ENCODE measurements around the gene COX6A2. TPM values are rescaled to one million over a fixed set of nuclear protein-coding genes. Genes with fewer than 3 reads are reported as not detected.

Gene COX6A2
- total RNA-seq, 1 donor from 2014 or later = not detected

DNA sequence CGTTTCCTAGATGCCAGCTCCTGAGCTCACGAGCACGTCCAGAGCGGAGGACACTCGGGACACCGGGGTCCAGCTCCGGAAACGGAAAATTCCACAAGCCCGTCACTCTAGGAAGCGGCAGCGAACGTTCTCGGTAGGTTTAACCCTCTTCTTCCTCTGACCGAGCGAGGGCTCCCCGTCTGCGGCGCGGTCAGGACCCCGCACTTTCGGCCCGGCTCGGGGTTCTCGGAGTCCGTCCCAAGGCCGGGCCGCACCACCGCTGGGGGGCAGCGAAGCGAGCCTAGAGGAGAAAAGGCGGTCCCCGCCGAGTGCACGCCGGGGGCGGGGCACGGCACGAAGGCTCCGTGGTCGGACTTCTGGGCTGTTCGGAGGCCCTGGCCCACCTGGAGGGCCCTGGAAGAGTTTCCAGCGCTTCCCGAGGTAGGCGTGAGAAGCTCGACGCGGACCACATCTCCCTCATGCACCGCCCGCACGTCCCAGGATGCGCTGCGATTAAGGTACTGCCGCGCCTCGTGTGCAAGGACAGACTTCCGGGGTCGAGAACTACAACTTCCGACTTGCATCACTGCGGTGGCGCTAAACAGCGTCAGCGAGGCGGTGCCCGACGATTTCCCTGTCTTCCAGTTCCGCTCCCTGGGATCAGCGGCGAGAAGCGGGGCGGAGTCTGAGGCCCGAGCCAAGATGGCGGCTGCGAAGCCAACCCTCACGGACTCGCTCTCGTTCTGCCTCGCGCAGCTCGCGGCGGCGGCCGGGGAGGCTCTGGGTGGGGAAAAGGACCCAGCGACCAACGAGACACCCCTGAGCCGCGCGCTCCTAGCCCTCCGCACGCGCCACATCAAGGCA lies 30.9 kb upstream of the COX6A2 start, which contains the start of gene ARMC5:
TSS of gene ARMC5 (plus strand) at position 658 of the 843 bp plus-strand sequence. CDS start at position 682, 24 bp downstream.
- peak within 1 kb of the TSS; percentile 91 for H3K4me3 Mint-ChIP-seq
- DNase-seq (peak; percentile 93), ATAC-seq (ENCODE audit: low read depth) (peak; percentile 75)
- intact Hi-C loops (cut with micrococcal nuclease) = loop anchor here (1.0 to 5.0 kb wide), 14 partner anchors 16 to 584 kb away; partner anchors contain the start of genes FUS, KAT8, RUSF1 and SETD1A
- POLR2A ChIA-PET = interaction anchor here (0.5 to 3.7 kb wide), 40 partner anchors 10 to 809 kb away, joined by 3 to 35 read pairs (median 4); partner anchors contain the start of genes CTF1, FUS, KAT8 and PHKG2
- H3K9me3 Mint-ChIP-seq = no peaks in the 10 kb centered on the region
- peaks cover 50% of the 10 kb centered on the region for H3K4me1 Mint-ChIP-seq
- TF ChIP-seq, protein P1, sequence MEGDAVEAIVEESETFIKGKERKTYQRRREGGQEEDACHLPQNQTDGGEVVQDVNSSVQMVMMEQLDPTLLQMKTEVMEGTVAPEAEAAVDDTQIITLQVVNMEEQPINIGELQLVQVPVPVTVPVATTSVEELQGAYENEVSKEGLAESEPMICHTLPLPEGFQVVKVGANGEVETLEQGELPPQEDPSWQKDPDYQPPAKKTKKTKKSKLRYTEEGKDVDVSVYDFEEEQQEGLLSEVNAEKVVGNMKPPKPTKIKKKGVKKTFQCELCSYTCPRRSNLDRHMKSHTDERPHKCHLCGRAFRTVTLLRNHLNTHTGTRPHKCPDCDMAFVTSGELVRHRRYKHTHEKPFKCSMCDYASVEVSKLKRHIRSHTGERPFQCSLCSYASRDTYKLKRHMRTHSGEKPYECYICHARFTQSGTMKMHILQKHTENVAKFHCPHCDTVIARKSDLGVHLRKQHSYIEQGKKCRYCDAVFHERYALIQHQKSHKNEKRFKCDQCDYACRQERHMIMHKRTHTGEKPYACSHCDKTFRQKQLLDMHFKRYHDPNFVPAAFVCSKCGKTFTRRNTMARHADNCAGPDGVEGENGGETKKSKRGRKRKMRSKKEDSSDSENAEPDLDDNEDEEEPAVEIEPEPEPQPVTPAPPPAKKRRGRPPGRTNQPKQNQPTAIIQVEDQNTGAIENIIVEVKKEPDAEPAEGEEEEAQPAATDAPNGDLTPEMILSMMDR (IDR thresholded peaks at IDR 0.05) = no peak
- peak within 1 kb of the TSS; percentile 98 for H3K27ac Mint-ChIP-seq
- H3K27me3 Mint-ChIP-seq = no peaks in the 10 kb centered on the region
- CTCF ChIA-PET = interaction anchor here (1.0 to 1.2 kb wide), 3 partner anchors 15 to 475 kb away, joined by 3 to 4 read pairs (median 4); partner anchors contain the start of gene ZNF267
- peaks cover 29% of the 10 kb centered on the region for H3K36me3 Mint-ChIP-seq (ENCODE audit: low read depth)

DNA sequence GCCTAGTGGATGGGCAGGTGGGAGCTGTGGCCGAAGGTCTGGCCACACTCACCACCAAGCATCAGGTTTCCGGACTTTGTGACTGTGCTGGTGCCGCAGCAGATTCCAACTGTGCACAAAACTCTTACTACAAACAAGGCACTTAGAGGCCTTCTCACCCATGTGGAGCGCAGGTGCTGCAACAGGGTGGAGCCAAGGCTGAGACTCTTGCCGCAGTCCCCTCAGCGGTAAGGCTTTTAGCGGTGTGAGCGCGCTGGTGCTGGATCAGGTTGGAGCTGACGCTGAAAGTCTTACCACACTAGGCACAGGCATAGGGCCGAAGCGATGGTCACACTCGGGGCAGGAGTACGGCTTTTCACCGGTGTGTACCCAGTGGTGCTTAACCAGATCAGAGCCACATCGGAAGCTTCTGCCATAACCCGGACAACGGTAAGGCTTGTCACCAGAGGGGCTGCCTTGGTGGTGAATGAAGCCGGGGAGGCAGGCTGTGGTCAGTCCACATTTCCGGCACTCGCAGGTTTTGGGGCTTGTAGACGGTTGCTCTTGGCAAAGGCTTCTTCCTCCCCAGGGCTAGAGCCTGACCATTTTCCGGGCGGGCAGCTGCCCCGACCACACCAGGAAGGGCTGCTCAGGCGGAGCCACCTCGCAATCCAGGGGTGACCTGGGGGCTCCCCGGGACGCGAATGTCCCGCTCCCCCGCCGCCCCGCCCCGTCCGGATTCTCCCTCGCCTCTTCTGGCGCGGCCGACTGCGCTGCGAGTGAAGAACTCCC lies 30.1 kb upstream of the COX6A2 start:
- H3K36me3 Mint-ChIP-seq (ENCODE audit: low read depth) = peaks cover 24% of the 10 kb centered on the region
- TF ChIP-seq, protein P1 (IDR thresholded peaks at IDR 0.05) = no peak
- DNase-seq = peak; percentile 45
- H3K9me3 Mint-ChIP-seq = no peaks in the 10 kb centered on the region
- intact Hi-C loops (cut with micrococcal nuclease) = loop anchor here (2.0 to 5.0 kb wide), 4 partner anchors 15 to 341 kb away; partner anchors contain the start of genes KAT8 and ZNF843
- no peaks in the 10 kb centered on the region for H3K27me3 Mint-ChIP-seq
- ChIA-PET CTCF (interaction anchor here (1.0 to 1.3 kb wide), 4 partner anchors 13 to 474 kb away, joined by 3 to 4 read pairs (median 4); partner anchors contain the start of gene ZNF267), POLR2A (interaction anchor here (0.6 to 3.7 kb wide), 28 partner anchors 11 to 1274 kb away, joined by 3 to 35 read pairs (median 5); partner anchors contain the start of genes FUS, KAT8, PHKG2 and PRR14)
- peaks cover 54% of the 10 kb centered on the region for H3K4me1 Mint-ChIP-seq
- H3K27ac Mint-ChIP-seq = peak overlapping the region; percentile 98
- no peak for ATAC-seq (ENCODE audit: low read depth)
- H3K4me3 Mint-ChIP-seq = peak overlapping the region; percentile 91

DNA sequence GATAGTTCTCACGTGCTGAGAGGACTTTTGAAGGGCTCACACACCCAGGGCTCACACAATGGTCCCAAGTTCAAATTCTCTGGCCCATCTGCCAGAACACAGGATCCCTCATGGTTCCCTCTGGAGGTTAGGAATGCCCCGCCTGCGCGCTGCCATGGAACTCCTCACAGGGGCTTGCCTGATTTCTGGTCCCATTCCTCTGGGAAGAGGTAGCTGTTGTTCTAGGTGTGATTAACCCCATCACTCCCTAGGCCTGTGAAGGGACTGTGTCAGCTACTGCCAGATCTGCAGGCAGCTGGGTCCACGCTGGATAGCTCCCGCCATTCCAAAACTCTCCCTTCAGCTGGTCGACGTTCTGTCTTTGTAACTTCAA lies 28.8 kb upstream of the COX6A2 start:
- ATAC-seq (ENCODE audit: low read depth) (no peak), DNase-seq (no peak)
- intact Hi-C loops (cut with micrococcal nuclease) = loop anchor here (5.0 kb wide), 2 partner anchors 240 to 255 kb away; a partner anchor contains a TSS
- no peak overlapping the region for H3K27ac Mint-ChIP-seq
- CTCF ChIA-PET = no interaction called here
- peaks cover 54% of the 10 kb centered on the region for H3K4me1 Mint-ChIP-seq
- TF ChIP-seq, protein P1 (IDR thresholded peaks at IDR 0.05) = no peak
- peak overlapping the region; percentile 19 for H3K4me3 Mint-ChIP-seq
- H3K27me3 Mint-ChIP-seq = no peaks in the 10 kb centered on the region
- POLR2A ChIA-PET = interaction anchor here (1.2 to 1.6 kb wide), 2 partner anchors 256 to 339 kb away, joined by 3 to 7 read pairs; partner anchors contain the start of gene KAT8
- H3K36me3 Mint-ChIP-seq (ENCODE audit: low read depth) = peaks cover 16% of the 10 kb centered on the region
- no peaks in the 10 kb centered on the region for H3K9me3 Mint-ChIP-seq

DNA sequence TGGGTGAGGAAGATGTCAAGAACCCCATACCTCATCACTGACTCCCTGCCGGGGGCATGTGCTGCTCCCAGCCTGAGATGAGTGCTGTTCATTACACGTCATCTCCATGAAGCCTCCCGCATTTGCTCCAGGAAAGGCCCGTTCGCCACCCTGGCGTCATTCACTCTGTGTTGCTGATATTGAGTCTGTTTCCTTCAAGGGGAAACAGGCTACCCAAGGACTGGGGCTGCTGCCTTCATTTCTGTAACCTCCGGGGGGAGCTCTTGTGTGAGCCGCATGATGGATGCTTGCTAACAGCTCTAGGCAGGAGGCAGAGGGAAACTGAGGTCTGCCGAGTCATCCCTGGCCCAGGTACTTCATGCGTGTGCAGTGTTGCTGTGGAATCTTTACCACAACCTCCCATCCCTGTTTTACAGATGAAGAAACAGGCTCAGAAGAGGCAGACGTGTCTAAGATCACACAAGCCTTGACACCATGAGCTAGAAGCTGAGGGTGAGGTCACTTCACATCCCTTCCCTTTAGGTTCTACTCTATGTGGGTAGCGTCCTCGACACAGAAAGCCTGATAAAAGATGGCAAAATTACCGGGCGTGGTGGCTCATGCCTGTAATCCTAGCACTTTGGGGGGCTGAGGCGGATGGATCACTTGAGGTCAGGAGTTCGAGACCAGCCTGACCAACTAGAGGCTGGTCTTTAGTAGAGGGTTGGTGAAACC lies 27.6 kb upstream of the COX6A2 start:
- POLR2A ChIA-PET = interaction anchor here (0.6 kb wide), 1 partner anchor 53 kb away, joined by 3 read pairs; the partner anchor contains the start of gene RUSF1
- CTCF ChIA-PET = interaction anchor here (1.0 kb wide), 1 partner anchor 471 kb away, joined by 3 read pairs; the partner anchor contains the start of gene HSD3B7
- Mint-ChIP-seq H3K9me3 (no peaks in the 10 kb centered on the region), H3K36me3 (ENCODE audit: low read depth) (peaks cover 16% of the 10 kb centered on the region), H3K27ac (peak overlapping the region; percentile 42), H3K4me1 (peaks cover 53% of the 10 kb centered on the region), H3K4me3 (peak overlapping the region; percentile 3), H3K27me3 (no peaks in the 10 kb centered on the region)
- TF ChIP-seq, protein P1 (IDR thresholded peaks at IDR 0.05) = no peak
- no peak for ATAC-seq (ENCODE audit: low read depth)
- DNase-seq = no peak
- intact Hi-C loops (cut with micrococcal nuclease) = loop anchor here (5.0 kb wide), 2 partner anchors 242 to 257 kb away; a partner anchor contains a TSS
